Measurements from ENCODE around the gene CATSPERZ.
A peak's percentile ranks its signal among the peaks of the same experiment; 100 is the strongest.

Gene CATSPERZ, protein sequence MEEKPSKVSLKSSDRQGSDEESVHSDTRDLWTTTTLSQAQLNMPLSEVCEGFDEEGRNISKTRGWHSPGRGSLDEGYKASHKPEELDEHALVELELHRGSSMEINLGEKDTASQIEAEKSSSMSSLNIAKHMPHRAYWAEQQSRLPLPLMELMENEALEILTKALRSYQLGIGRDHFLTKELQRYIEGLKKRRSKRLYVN

DNA sequence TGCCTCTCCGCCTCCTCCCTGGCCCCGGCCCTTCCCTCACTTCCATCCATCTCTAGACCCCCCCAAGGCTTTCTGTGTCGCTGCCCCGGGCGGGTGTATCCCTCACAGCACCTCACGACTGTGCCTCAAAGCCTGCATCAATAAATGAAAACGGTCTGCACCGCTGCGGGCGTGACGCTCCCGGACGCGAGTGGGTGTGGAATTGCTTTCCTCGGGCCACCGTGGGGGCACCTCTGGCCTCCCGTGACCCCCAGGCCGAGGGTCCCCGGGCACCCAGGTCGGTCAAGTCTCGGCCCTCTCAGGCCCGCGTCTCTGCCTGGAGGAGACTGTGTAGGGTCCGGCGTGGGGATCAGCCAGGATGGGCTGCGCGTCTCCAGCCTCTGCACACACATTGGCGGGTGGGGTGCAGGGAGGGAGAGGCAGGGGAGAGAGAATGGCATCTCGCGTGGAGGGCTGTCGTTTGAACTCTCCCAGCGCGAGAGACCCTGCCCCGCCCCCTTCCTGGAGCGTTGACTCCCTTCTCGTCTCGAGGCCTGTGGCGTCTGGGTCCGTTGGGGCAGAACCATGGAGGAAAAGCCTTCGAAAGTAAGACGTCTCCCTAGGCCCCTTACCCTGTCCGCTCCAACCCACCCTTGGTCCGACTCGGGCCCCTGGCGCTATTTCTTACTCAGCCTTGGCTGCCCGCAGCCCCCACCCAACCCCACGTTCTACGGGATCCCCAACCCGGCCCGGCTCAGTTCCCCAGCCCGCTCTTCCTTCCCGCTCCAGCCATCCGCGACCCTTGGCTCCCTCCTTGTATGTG is at the start of gene CATSPERZ:
Gene CATSPERZ (plus strand): TSS at position 512 of the 802 bp plus-strand sequence. CDS start 53 bp downstream, at position 565.
- DNase-seq: peak; percentile 45

DNA sequence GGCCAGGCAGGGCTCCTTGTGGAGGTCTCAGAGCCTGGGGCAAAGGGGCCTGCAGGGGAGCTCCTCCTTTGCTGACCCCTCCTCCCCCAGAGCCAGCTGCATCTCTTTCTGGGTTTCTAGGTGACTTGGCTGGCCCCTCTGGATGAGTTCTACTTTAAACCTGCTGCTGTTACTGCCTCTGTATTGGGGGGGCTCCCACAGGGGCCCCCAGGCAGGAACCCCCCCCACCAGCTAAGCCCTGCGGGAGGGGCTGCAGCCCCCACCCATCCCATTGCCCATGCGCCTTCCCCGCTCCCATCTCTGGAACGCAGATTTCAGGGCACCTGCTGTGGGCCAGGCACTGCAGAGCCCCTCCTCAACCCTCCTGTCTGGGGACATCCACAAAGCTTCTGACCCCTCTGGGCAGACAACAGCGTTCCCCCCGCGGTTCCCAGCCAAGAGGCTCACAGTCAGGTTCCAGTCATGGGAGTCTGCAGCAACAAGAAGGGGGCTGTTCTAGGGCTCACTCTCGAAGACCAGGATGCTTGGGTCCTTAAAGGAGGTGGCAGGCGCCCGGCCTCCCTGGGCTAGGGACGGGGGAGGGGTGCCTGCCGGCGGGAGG is 49.6 kb upstream of the CATSPERZ start:
- DNase-seq: no peak

DNA sequence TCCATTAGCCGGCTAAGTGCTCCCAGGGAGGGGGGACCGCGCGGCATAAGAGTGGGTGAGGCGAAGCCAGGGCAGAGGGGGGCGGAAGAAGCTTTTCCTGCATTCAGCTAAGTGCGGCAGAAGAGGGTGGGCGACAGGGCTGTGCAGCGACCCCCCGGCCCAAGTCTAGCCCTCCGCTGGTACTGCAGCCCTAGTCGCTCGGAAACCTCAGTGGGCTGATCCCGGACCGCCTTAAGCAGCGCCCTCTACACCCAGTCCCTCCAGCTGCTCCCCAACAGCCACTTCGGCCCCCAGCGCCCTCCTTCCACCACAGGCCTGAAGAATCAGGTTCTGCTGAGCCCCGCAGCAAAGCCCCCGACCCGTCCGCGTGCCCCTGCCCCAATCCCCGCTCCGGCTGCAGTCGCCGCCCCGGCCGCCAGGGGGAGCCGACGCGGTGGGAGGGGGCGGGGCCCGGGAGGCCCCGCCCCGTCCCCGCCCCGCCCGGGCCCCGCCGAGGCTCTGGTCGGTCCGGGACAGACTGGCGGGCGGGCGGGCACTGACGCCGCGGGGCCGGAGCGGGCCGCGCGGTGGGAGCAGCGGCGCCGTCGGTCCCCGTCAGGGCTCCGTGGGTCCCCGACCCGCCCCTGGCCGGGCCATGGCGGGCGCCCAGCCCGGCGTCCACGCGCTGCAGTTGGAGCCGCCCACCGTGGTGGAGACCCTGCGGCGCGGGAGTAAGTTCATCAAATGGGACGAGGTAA is 49.0 kb upstream of the CATSPERZ start, which contains the start of gene PLCB3:
Gene PLCB3 (plus strand): TSS at position 515 of the 737 bp plus-strand sequence. CDS start 120 bp downstream, at position 635.
- DNase-seq: peak; percentile 77

DNA sequence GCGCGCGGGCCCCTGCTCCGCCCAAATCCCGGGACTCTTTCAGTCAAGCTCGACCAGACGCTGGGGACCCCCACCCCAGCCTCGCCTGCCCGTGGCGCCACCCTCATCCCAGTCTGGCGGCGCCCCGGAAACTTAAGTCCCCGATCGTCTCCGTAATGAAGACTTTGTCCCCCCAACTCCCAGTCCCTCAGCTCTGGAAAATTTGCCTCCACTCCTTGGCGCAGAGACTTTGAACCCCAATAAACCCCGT is 48.5 kb upstream of the CATSPERZ start:
- peak; percentile 50 for DNase-seq

DNA sequence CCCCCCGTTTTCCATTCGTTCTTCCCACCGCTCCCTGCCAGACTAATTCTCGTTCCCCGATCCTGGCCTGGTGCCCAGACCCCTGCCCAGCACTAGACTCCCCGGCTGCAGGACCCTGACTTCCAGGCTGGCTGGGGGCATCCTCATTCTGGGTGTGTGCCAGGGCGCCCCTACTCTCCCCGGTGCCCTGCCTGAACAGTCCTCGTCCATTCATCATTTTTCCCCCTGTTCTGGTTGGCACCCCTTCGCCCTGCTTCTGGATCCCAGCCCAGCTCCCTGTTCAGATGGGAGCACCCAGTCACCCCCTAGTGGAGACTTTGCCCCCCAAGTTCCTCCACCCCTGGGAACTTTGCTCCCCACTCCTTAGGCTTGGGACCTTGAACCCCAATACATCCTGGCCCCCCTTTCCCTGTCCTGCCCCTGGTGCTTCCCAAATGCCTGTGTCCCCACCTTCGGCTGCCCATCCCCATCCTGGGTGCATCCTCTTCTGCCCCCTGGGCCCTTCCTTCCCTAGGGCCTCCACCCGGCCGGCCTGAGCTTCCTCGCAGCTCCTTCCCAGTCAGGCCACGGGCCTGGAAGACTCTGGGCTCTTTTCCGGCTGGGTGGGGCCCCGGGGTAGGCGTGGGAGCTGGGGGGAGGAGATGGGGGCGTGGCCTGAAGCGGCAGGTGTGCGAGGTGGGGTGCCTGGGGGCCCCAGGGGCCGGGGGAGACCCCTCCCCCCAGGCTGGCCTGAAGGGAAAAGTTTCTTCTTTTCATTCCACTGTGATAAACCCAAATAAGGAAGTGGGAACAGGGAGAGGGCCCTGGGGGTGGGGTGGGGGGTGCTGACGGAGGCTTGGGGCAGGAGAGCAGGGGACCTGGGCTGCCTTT is 47.9 kb upstream of the CATSPERZ start:
- DNase-seq: no peak

DNA sequence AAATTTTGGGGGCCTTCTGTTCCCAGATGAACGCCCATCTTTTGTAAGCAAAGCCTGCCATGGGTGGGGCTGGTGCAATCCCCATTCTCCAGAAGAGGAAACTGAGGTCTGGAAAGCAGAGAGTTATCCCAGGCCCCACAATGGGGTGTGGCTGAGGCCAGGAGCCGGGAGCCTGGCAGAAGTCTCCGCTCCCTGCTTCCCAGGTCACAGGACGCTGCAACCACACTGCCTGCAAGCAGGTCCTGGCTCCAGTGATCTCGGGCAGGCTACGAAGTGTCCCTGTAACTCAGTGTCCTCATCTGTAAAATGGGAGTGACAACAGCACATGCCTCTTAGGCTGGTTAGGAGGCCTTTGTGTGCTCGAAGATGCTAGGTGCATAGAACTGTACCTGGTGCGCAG is 47.1 kb upstream of the CATSPERZ start:
- DNase-seq: no peak

DNA sequence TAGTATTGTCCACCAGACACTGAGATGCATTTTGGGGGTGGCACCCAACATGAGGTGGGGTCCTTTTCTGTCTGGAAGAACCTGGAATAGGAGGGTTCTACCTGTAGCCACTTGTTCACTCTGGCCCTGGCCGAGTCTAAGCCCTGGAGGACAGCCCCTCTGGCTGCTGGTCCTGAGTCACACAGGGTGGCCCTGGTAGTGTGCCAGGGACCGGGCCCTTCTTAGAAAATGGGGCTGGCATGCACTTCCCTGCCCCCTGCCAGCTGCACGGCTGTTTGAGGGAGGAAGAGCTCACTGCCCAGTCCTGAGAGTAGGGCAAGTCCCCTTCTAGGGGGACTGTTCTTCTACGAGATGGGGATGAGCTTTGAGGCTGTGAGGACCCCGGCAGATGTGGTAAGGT is 46.7 kb upstream of the CATSPERZ start:
- no peak for DNase-seq

DNA sequence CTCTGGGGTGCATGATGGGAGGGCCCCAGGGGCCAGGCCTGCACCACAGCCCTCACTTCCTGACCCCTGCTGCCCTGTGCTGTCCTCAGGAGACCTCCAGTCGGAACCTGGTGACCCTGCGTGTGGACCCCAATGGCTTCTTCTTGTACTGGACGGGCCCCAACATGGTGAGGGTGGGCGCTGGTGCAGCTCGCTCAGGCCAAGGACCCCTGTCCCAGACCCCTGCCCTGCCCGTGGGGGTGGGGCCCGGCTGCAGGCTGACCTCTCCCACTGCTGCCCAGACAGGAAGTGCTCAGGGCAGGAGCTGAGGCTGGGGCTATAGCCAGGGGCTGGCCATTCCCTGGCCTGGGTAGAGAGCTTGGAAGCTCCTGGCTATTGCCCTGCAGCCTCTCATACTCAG is 45.8 kb upstream of the CATSPERZ start:
- DNase-seq: no peak

DNA sequence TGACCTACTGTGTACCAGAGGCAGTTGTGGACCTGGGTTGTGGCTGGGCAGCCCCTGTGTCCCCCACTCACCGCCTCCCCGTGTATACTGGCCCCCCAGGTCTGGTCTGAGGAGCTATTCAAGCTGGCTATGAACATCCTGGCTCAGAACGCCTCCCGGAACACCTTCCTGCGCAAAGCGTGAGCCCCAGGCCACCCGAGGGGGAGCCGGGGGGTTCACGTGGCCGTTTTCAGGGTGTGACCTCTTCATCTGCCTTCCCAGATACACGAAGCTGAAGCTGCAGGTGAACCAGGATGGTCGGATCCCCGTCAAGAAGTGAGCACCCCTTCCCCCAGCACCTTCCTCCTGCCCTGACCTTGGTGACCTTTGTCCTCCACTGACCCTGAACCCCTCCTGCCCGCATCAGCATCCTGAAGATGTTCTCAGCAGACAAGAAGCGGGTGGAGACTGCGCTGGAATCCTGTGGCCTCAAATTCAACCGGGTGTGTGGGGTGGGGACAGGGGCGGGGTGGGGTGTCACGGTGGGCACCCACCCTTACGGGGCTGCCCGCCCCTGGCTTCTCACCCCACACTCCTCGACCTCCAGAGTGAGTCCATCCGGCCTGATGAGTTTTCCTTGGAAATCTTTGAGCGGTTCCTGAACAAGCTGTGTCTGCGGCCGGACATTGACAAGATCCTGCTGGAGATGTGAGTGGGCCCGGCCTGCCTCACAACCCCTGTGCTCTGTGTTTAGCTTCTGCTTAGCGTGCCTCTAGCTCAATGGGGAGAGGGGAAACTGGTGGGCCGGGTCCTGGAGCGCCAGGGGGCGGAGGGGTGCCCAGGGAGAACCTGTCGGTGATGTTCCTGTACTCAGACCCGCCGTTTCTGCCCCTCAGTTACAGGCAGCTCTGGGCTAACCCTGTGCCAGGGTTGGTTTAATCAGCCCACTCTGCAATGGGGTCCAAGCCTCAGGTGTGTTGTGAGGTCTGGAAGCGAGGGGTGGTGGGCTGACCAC is 44.7 kb upstream of the CATSPERZ start:
- DNase-seq: no peak

DNA sequence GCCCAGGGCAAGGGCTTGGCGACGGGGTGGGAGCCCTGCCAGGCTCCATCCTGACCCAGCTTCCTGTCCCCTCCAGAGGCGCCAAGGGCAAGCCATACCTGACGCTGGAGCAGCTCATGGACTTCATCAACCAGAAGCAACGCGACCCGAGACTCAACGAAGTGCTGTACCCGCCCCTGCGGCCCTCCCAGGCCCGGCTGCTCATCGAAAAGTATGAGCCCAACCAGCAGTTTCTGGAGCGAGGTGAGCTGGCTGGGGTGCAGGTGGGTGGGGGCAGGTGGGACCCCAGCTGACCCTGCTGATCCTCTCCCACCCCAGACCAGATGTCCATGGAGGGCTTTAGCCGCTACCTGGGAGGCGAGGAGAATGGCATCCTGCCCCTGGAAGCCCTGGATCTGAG is 43.9 kb upstream of the CATSPERZ start:
- DNase-seq: no peak

DNA sequence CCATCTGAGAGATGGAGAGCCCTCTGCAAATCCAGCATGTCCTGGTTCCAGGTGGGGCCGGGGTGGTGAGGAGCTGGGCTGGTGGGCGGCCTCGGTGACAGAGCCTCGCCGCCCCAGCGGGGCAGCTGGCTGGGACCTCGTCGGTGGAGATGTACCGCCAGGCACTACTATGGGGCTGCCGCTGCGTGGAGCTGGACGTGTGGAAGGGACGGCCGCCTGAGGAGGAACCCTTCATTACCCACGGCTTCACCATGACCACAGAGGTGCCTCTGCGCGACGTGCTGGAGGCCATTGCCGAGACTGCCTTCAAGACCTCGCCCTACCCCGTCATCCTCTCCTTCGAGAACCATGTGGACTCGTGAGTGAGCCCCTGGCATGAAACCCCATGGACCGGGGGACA is 41.8 kb upstream of the CATSPERZ start:
- DNase-seq: no peak

DNA sequence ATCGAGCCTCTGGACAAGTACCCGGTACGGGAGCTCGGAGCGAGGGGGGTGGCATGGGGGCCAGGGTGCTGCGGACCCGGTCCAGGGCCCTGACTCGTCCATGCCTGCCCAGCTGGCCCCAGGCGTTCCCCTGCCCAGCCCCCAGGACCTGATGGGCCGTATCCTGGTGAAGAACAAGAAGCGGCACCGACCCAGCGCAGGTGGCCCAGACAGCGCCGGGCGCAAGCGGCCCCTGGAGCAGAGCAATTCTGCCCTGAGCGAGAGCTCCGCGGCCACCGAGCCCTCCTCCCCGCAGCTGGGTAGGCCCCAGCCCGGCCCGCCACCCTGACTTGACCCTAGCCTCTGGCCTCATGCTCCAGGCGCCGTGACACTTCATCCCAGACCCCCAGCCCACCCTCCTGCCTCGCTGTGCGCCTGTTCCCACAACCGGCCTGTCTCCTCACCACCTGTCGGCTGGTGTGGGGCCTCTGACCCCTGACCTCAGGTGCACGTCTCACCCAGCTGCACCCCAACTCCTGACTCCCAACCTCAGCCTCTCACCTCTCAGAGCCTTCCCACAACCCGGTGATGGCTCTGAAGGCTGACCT is 41.1 kb upstream of the CATSPERZ start:
- DNase-seq: no peak

DNA sequence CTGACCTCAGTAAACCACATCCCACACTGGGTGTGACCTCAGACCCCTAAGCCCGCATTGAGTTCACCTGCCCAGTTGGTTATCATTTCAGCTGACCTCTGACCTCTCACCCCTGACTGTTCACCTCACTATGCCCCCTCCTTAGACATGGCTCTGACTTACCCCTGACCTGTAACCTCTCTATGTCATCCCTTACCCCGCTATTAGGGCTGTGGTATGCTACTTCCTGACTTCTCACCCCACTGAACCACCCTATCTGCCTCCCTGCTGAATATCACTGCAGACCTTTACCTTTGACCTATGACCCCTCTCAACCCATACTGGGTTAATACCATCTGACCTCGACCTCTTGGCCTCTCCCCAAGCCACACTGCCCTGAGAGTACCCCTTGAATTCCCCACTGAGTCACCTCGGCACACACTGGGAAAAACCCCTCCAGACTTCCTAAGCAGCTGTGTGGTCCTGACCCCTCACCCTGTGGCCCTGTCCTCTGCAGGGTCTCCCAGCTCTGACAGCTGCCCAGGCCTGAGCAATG is 40.6 kb upstream of the CATSPERZ start:
- DNase-seq: no peak

DNA sequence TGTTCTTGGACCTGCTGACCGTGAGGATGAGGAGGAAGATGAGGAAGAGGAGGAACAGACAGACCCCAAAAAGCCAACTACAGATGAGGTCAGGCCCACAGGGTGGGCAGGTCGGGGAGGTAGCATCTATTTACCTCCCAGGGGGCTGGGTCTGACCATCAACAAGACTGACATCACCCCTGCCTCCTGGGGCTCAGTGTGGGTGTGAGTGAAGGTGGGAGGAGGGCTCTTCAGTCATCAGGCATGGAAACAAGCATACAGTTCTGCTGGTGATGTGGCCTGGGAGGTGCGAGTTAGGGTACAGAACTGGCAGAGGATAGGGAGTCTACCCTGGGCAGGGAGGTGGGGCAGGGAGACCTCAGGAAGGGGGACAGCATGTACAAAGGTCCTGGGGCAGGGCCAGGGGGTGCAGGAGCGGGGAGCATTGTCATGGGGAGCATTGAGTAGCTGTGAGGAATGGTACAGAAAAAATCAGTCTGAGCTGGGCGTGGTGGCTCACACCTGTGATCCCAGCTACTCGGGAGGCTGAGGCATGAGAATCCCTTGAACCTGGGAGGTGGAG is 39.9 kb upstream of the CATSPERZ start:
- DNase-seq: no peak

DNA sequence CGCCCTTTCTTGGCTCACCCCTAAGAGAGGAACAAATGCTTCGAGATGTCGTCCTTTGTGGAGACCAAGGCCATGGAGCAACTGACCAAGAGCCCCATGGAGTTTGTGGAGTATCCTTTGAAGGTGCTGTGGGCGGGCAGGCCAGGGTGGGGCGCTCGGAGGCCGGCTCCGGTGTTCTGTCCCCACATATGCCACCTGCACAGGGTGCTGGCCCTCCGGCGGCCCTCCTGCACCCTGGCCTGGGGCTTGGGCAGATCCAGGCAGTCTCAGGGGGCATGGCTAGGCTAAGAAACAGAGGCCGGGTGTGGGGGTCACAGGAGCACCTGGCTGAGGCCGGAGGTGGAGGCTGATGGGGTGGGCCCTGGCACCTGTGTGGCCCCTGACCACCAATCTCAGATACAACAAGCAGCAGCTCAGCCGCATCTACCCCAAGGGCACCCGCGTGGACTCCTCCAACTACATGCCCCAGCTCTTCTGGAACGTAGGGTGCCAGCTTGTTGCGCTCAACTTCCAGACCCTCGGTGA is 38.5 kb upstream of the CATSPERZ start:
- DNase-seq: no peak

DNA sequence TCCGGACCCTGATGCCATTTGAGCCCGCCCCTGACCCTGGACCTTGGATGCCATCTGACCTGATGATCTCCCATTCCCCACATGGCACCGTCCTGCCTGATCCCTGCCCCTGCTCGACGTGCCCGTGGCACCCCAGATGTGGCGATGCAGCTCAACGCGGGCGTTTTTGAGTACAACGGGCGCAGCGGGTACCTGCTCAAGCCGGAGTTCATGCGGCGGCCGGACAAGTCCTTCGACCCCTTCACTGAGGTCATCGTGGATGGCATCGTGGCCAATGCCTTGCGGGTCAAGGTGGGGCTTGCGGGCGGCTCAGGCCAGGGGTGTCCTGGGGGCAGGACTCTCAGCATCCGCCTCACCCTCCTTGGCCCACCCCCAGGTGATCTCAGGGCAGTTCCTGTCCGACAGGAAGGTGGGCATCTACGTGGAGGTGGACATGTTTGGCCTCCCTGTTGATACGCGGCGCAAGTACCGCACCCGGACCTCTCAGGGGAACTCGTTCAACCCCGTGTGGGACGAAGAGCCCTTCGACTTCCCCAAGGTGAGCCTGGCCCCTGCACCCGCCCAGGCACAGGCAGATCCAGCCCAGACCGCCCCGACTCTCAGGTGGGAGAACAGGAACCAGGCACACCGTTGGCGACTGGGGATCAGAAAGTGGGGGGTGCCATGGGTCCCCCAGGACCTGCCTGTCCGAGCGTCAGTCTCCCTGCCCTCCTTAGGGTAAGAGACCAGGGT is 37.7 kb upstream of the CATSPERZ start:
- no peak for DNase-seq

DNA sequence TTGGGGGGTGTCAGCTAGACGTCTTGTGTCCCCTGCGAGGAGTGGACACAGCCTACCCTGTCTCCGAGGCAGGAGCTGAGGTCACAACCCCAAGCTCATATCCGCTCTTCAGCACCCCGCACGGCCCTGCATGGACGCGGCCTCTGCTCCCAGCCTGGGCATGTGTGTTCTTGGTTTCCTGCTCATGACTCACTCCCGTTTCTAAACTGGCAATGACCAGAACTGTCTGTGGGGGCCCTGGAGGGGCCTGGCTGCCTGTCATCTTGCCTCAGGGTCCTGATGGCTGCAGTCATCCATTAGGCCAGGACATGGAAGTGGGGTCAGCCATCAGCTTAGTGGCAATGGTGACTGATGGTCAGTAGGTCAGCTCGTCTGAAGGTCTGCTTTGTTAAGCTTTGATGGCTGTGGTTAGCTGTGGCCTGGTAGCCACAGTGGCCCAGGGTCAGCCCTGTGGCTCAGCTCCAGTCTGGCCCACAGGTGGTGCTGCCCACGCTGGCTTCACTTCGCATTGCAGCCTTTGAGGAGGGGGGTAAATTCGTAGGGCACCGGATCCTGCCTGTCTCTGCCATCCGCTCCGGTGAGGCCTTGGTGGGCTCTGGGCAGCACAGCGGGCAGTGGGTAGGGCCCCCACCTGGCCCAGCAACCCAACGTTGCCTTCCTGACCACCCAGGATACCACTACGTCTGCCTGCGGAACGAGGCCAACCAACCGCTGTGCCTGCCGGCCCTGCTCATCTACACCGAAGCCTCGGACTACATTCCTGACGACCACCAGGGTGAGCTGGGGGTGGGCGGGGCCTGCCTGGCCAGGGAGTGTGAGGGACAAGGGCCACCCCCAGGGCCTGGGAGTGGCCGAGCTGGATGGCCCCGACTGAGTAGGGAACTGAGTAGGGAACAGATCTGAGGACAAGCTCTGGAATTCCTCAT is 36.9 kb upstream of the CATSPERZ start:
- DNase-seq: peak; percentile 83

DNA sequence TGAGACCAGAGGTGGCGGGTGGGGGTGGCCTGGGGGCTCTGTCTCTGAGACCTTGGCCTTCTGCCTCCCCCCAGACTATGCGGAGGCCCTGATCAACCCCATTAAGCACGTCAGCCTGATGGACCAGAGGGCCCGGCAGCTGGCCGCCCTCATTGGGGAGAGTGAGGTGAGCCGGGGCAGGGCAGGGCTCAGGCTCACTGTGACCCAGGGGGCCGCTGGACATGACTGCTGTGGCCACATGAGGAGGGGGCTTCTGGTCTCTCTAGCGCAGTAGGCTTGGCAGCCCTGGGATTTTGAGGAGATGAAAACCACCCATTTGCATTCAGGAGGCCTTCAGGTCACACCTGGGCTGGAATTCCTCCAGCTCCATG is 36.2 kb upstream of the CATSPERZ start:
- no peak for DNase-seq

Data from retina (tissue), 1 donor.